HCT116 (cell line): ENCODE results near the gene KCNA2. TPM values are rescaled to one million over a fixed set of nuclear protein-coding genes. Genes with fewer than 3 reads are reported as not detected.

ENCODE experiments used
- ATAC-seq: fragments of 200-7000 bp; cut with Tn5 transposase; 2 replicates; pipeline ENCODE4 v1.9.1; 2020; ENCODE audit warnings: mild to moderate bottlenecking, moderate library complexity
- BruUV-seq: library from RNA; stranded (reverse); fragments of 400-500 nt; replicated peaks from 2 replicates; lab custom pipeline; 2021; lab: Mats Ljungman, UMichigan
- CTCF ChIA-PET: fragments of 300-600 bp; sonication (Branson Sonifier 250); formaldehyde crosslinking; loops from one replicate; lab custom pipeline; 2021; ENCODE audit warnings: antibody characterized with exemption; lab: Charles Lee
- POLR2A ChIA-PET: fragments of 300-600, 350-600 bp; sonication (Branson Sonifier 250); formaldehyde crosslinking; loops from one replicate; lab custom pipeline; 2021; ENCODE audit warnings: antibody characterized with exemption; lab: Charles Lee
- RAD21 ChIA-PET, 2 experiments: fragments of 300-600 bp; sonication (Branson Sonifier 250); formaldehyde crosslinking; loops; one replicate each; lab custom pipeline; 2023; ENCODE audit warnings: low total read pairs in 2 of 2; ENCODE audit not compliant: uncharacterized antibody in 2 of 2, unreplicated experiment in 2 of 2, low non-redundant PET in 1 of 2; lab: Charles Lee
- DNase-seq: peaks from one replicate; pipeline ENCODE4 v3.0.0-alpha.2; 2010; ENCODE audit warnings: low read depth, low spot score
- H2AFZ ChIP-seq: fragments of 200-600 bp; shearing (Covaris generic), sonication (generic); 2 replicates; pipeline ENCODE4 v1.6.1; 2017; ENCODE audit warnings: low read depth, mixed run types, mixed read lengths, antibody characterized with exemption, low read length; ENCODE audit not compliant: poor library complexity, severe bottlenecking
- H3K27ac ChIP-seq: 2 replicates; pipeline ENCODE4 v1.5.1; 2012; ENCODE audit warnings: low read depth, low read length
- H3K27me3 ChIP-seq: fragments of 200-600 bp; sonication (generic); 2 replicates; pipeline ENCODE4 v1.6.1; 2016; ENCODE audit warnings: mixed run types, low read length, mixed read lengths; ENCODE audit not compliant: insufficient read depth
- H3K36me3 ChIP-seq, 2 experiments: fragments of 200-500 bp in 1 of 2; fragments of 200-600 bp in 1 of 2; sonication (Bioruptor generic) in 1 of 2; sonication (generic) in 1 of 2; 2 replicates each; pipeline versions ENCODE4 v1.5.1 to v1.6.1; 2014 to 2016; ENCODE audit warnings: low read length in 2 of 2, inconsistent platforms in 1 of 2, mixed read lengths in 1 of 2, mixed run types in 1 of 2; ENCODE audit not compliant: insufficient read depth in 2 of 2, control insufficient read depth in 1 of 2
- H3K4me1 ChIP-seq, 2 experiments: fragments of 200-600 bp in 1 of 2; sonication (generic) in 1 of 2; 2 replicates each; pipeline versions ENCODE4 v1.5.1 to v1.6.1; 2012 to 2017; ENCODE audit warnings: low read length in 2 of 2, inconsistent platforms in 1 of 2, mild to moderate bottlenecking in 1 of 2, mixed read lengths in 1 of 2, mixed run types in 1 of 2, moderate library complexity in 1 of 2; ENCODE audit not compliant: insufficient read depth in 2 of 2, control insufficient read depth in 1 of 2
- H3K4me2 ChIP-seq: fragments of 200-600 bp; sonication (generic); 2 replicates; pipeline ENCODE4 v1.6.1; 2017; ENCODE audit warnings: mixed run types, low read length, mixed read lengths
- H3K4me3 ChIP-seq, 2 experiments: fragments of 200-600 bp in 1 of 2; sonication (generic) in 1 of 2; replicated peaks in 1 of 2; 2 replicates each; pipeline ENCODE4 v1.5.1; 2011 to 2016; ENCODE audit warnings: low read length in 2 of 2, control low read depth in 1 of 2, low read depth in 1 of 2, mild to moderate bottlenecking in 1 of 2, mixed read lengths in 1 of 2, mixed run types in 1 of 2
- H3K79me2 ChIP-seq: fragments of 200-600 bp; sonication (generic); 2 replicates; pipeline ENCODE4 v1.6.1; 2017; ENCODE audit warnings: mild to moderate bottlenecking, mixed run types, low read length, moderate library complexity, mixed read lengths; ENCODE audit not compliant: insufficient read depth
- H3K9ac ChIP-seq: fragments of 200-600 bp; sonication (generic); 2 replicates; pipeline ENCODE4 v1.6.1; 2016; ENCODE audit warnings: low read length, mixed read lengths
- H3K9me2 ChIP-seq: fragments of 200-600 bp; sonication (generic), shearing (Covaris generic); 2 replicates; pipeline ENCODE4 v1.6.1; 2017; ENCODE audit warnings: mixed run types, mild to moderate bottlenecking, moderate library complexity; ENCODE audit not compliant: insufficient read depth
- H3K9me3 ChIP-seq, 2 experiments: fragments of 200-500 bp in 1 of 2; fragments of 200-600 bp in 1 of 2; sonication (Bioruptor generic) in 1 of 2; sonication (generic) in 1 of 2; 2 replicates each; pipeline ENCODE4 v1.6.1; 2014 to 2017; ENCODE audit warnings: low read length in 2 of 2, mixed read lengths in 2 of 2, inconsistent platforms in 1 of 2, low read depth in 1 of 2, mild to moderate bottlenecking in 1 of 2, mixed run types in 1 of 2, moderate library complexity in 1 of 2; ENCODE audit not compliant: control insufficient read depth in 1 of 2, insufficient read depth in 1 of 2
- H4K20me1 ChIP-seq: fragments of 200-600 bp; sonication (generic), shearing (Covaris generic); 2 replicates; pipeline ENCODE4 v1.6.1; 2017; ENCODE audit warnings: mixed run types, mild to moderate bottlenecking, moderate library complexity; ENCODE audit not compliant: insufficient read depth
- ATF3 ChIP-seq: IDR thresholded peaks from 2 replicates; pipeline ENCODE4 v1.6.1; 2012
- CBX3 ChIP-seq: IDR thresholded peaks from 2 replicates; pipeline ENCODE4 v1.6.1; 2012; ENCODE audit warnings: low read depth
- CTCF ChIP-seq, 3 experiments: fragments of 200-600 bp in 1 of 3; sonication (generic) in 1 of 3; IDR thresholded peaks in 2 of 3; conservative IDR thresholded peaks in 1 of 3; 2 replicates each; pipeline ENCODE4 v1.5.1; 2012 to 2017; ENCODE audit warnings: low read depth in 2 of 3, low read length in 2 of 3, antibody characterized with exemption in 1 of 3, borderline replicate concordance in 1 of 3, control low read depth in 1 of 3, mild to moderate bottlenecking in 1 of 3, mixed read lengths in 1 of 3, mixed run types in 1 of 3, moderate library complexity in 1 of 3; ENCODE audit not compliant: insufficient read depth in 1 of 3
- EGR1 ChIP-seq: IDR thresholded peaks from 2 replicates; pipeline ENCODE4 v1.6.1; 2012; ENCODE audit warnings: low read depth
- ELF1 ChIP-seq: IDR thresholded peaks from 2 replicates; pipeline ENCODE4 v1.6.1; 2012; ENCODE audit warnings: low read depth, borderline replicate concordance
- EZH2 ChIP-seq: fragments of 200-600 bp; sonication (generic); IDR thresholded peaks from 2 replicates; pipeline ENCODE4 v1.6.1; 2017; ENCODE audit warnings: antibody characterized with exemption, mixed run types
- EZH2phosphoT487 ChIP-seq: fragments of 200-600 bp; IDR thresholded peaks from 2 replicates; pipeline ENCODE4 v1.6.1; 2018; ENCODE audit warnings: antibody characterized with exemption, borderline replicate concordance
- FOSL1 ChIP-seq: IDR thresholded peaks from 2 replicates; pipeline ENCODE4 v1.6.1; 2012; ENCODE audit warnings: low read depth
- JUND ChIP-seq: IDR thresholded peaks from 2 replicates; pipeline ENCODE4 v1.6.1; 2012
- POLR2A ChIP-seq: IDR thresholded peaks from 2 replicates; pipeline ENCODE4 v1.7.0; 2011; ENCODE audit warnings: borderline replicate concordance; ENCODE audit not compliant: insufficient read depth, insufficient read length; ENCODE audit errors: extremely low read depth
- POLR2AphosphoS5 ChIP-seq: IDR thresholded peaks from 2 replicates; pipeline ENCODE4 v1.6.1; 2011; ENCODE audit warnings: mild to moderate bottlenecking, low read depth, low read length, moderate library complexity
- RAD21 ChIP-seq: IDR thresholded peaks from 2 replicates; pipeline ENCODE4 v1.6.1; 2012; ENCODE audit warnings: low read depth, mild to moderate bottlenecking
- REST ChIP-seq: IDR thresholded peaks from 2 replicates; pipeline ENCODE4 v1.6.1; 2012; ENCODE audit warnings: low read depth
- SIN3A ChIP-seq: IDR thresholded peaks from 2 replicates; pipeline ENCODE4 v1.6.1; 2012; ENCODE audit warnings: low read depth
- SP1 ChIP-seq: IDR thresholded peaks from 2 replicates; pipeline ENCODE4 v1.6.1; 2012; ENCODE audit warnings: low read depth
- SRF ChIP-seq: IDR thresholded peaks from 2 replicates; pipeline ENCODE4 v1.6.1; 2012; ENCODE audit warnings: low read depth
- TCF7L2 ChIP-seq: IDR thresholded peaks from 2 replicates; pipeline ENCODE4 v1.7.0; 2011; ENCODE audit warnings: borderline replicate concordance, inconsistent platforms; ENCODE audit not compliant: insufficient read depth, insufficient read length; ENCODE audit errors: extremely low read depth
- ZBTB33 ChIP-seq: IDR thresholded peaks from 2 replicates; pipeline ENCODE4 v1.6.1; 2011; ENCODE audit warnings: mild to moderate bottlenecking, low read length, moderate library complexity; ENCODE audit not compliant: insufficient replicate concordance; ENCODE audit errors: extremely low read depth
- ZFX ChIP-seq: fragments of 450-650 bp; IDR thresholded peaks from 2 replicates; pipeline ENCODE4 v1.6.1; 2017
- intact Hi-C: fragments of 100-400 bp; cut with micrococcal nuclease; formaldehyde crosslinking; loops from 2 replicates; pipeline ENCODE4 v1.10.0; 2022
- total RNA-seq: library from RNA; stranded (reverse); gene quantifications from one replicate; pipeline ENCODE4 v1.2.1, GENCODE V29; 2021; ENCODE audit not compliant: unreplicated experiment
- TF ChIP-seq, protein P1 (sequence below): IDR thresholded peaks from 2 replicates; pipeline ENCODE4 v1.6.1; 2012

The KCNA2 gene
- total RNA-seq, 1 experiment from 2014 or later: not detected

DNA sequence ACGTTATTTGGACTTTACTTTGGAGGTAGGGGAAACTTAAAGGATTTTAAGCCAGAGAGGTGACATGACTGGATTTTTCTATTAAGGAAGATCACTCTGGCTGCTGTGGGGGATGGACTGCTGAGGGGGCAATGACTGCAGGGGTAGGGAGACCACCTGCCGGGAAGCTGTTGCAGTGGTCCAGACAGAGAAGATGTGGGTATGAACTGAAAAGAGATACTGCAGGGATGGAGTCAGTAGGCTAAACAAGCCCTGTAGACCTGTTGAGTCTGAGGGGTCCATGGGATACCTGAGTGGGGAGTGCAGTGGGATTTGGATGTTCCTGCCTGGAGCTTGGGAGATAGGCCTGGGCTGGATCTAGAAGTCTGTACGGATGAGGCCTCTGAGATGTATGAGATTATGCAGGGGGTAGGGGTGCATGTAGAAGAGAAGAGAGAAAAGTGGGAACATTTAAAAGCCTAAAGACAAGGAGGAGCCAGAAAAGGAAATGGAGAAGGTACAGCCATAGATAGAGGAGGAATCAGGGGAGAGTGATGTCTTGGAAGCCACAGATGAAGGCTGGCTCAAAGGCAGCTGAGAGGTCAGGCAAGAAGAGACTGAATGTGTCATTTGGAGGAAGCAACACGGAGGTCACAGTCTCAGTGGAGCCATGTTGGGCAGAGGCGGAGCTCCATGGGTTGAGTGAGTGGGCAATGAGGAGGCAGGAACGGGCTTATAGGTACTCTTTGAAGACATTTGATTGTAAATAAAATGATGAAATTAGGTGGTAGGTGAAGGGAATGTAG, 25.9 kb upstream of the KCNA2 start:
- no peak for DNase-seq
- BruUV-seq: no TSS peak

More for the DNA sequence above, 25.9 kb upstream of the KCNA2 start:
- no peak overlapping the region for H3K9ac ChIP-seq
- ChIA-PET CTCF (interaction anchor here (1.3 kb wide), 1 partner anchor 133 kb away, joined by 4 read pairs; no protein-coding TSS in a partner anchor), RAD21 (no interaction called here), POLR2A (no interaction called here)
- intact Hi-C loops: loop anchor here (5.0 kb wide), 2 partner anchors 50 to 360 kb away; no protein-coding TSS in a partner anchor
- H2AFZ ChIP-seq: no peak overlapping the region
- no peak for TF ChIP-seq CBX3
- TF ChIP-seq CTCF (IDR thresholded peaks at IDR 0.05 in 2 of 3, conservative IDR thresholded peaks at IDR 0.05 in 1 of 3; ENCODE audit: borderline replicate concordance in 1 of 3, insufficient read depth in 1 of 3, low read depth in 2 of 3, low read length in 2 of 3): no peak
- TF ChIP-seq SP1: no peak
- no peak for TF ChIP-seq ELF1
- no peak for TF ChIP-seq JUND
- TF ChIP-seq EZH2phosphoT487: no peak
- TF ChIP-seq, protein P1, sequence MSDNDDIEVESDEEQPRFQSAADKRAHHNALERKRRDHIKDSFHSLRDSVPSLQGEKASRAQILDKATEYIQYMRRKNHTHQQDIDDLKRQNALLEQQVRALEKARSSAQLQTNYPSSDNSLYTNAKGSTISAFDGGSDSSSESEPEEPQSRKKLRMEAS: no peak
- TF ChIP-seq POLR2AphosphoS5: no peak
- no peak for TF ChIP-seq EZH2
- TF ChIP-seq SRF: no peak
- no peak for TF ChIP-seq EGR1
- no peak for TF ChIP-seq POLR2A
- TF ChIP-seq ZFX: no peak
- no peak for TF ChIP-seq ZBTB33
- no peak for TF ChIP-seq TCF7L2
- TF ChIP-seq FOSL1: no peak
- TF ChIP-seq RAD21: no peak
- no peak for TF ChIP-seq SIN3A
- TF ChIP-seq REST: no peak
- no peak for TF ChIP-seq ATF3
- 0 out of 4 replicates have a peak, but pooled peaks cover 0 to 3% of the 10 kb centered on the region in 2 experiments for H3K4me1 ChIP-seq
- H3K27ac ChIP-seq: no peak overlapping the region
- H3K79me2 ChIP-seq: no peaks in the 10 kb centered on the region
- no peaks in the 10 kb centered on the region for H3K9me3 ChIP-seq
- H3K4me2 ChIP-seq: no peak overlapping the region
- ATAC-seq: no peak
- no peaks in the 10 kb centered on the region for H3K36me3 ChIP-seq
- H3K9me2 ChIP-seq: no peaks in the 10 kb centered on the region
- H4K20me1 ChIP-seq: no peaks in the 10 kb centered on the region
- H3K27me3 ChIP-seq: peaks cover 24% of the 10 kb centered on the region
- H3K4me3 ChIP-seq: no peak overlapping the region
